B cell (primary cell): ENCODE measurements around the gene CYP4F2. TPM values are rescaled to one million over a fixed set of nuclear protein-coding genes. Genes with fewer than 3 reads are reported as not detected.

Experiments used
- ATAC-seq: fragments of 200-7000 bp; cut with Tn5 transposase; one replicate; pipeline ENCODE4 v1.10.0; 2021; ENCODE audit warnings: low read depth, mild to moderate bottlenecking, moderate number of reproducible peaks, moderate library complexity
- CTCF ChIA-PET: fragments of 350-600 bp; sonication (Branson Sonifier 250); formaldehyde crosslinking; loops from one replicate; lab custom pipeline; 2021; ENCODE audit warnings: antibody characterized with exemption, inconsistent platforms; lab: Charles Lee
- POLR2A ChIA-PET: fragments of 350-600 bp; sonication (Branson Sonifier 250); formaldehyde crosslinking; loops from one replicate; lab custom pipeline; 2021; ENCODE audit warnings: antibody characterized with exemption; lab: Charles Lee
- DNase-seq: peaks from one replicate; pipeline ENCODE4 v3.0.0; 2013
- H2AFZ ChIP-seq: 2 replicates; pipeline ENCODE4 v1.6.1; 2012; ENCODE audit warnings: mild to moderate bottlenecking, low read depth, low read length; ENCODE audit not compliant: insufficient read depth, poor library complexity, severe bottlenecking
- H3K27ac ChIP-seq, 2 donors: 1 replicate in 1 of 2; 2 replicates in 1 of 2; pipeline ENCODE4 v1.5.1; 2012 to 2013; ENCODE audit warnings: low read length in 2 of 2, mild to moderate bottlenecking in 2 of 2, moderate library complexity in 1 of 2
- H3K27me3 ChIP-seq, 4 experiments: fragments of 200-600 bp in 1 of 4; sonication (generic) in 1 of 4; replicated peaks in 1 of 4; 1 replicate in 2 of 4; 2 replicates in 2 of 4; pipeline versions ENCODE4 v1.6.1 to v1.7.0; 2013 to 2016; ENCODE audit warnings: low read length in 3 of 4, mild to moderate bottlenecking in 2 of 4, mixed read lengths in 1 of 4, moderate library complexity in 1 of 4; ENCODE audit not compliant: insufficient read depth in 4 of 4, control insufficient read depth in 3 of 4; ENCODE audit errors: control extremely low read depth in 1 of 4
- H3K36me3 ChIP-seq, 2 experiments: replicated peaks in 1 of 2; 1 replicate in 1 of 2; 2 replicates in 1 of 2; pipeline versions ENCODE4 v1.6.1 to v1.7.1; 2013; ENCODE audit warnings: low read length in 1 of 2; ENCODE audit not compliant: insufficient read depth in 2 of 2, control insufficient read depth in 1 of 2; ENCODE audit errors: control extremely low read depth in 1 of 2, extremely low read depth in 1 of 2
- H3K4me1 ChIP-seq, 2 donors: fragments of 200-600 bp in 1 of 2; sonication (generic) in 1 of 2; 1 replicate in 1 of 2; 2 replicates in 1 of 2; pipeline versions ENCODE4 v1.5.1 to v1.6.1; 2013 to 2017; ENCODE audit warnings: low read length in 2 of 2; ENCODE audit not compliant: control insufficient read depth in 2 of 2, insufficient read depth in 2 of 2
- H3K4me2 ChIP-seq: replicated peaks from 2 replicates; pipeline ENCODE3; 2012; ENCODE audit warnings: mild to moderate bottlenecking, low read depth, low read length; ENCODE audit not compliant: poor library complexity, severe bottlenecking
- H3K4me3 ChIP-seq, 5 experiments: fragments of 200-600 bp in 1 of 5; sonication (generic) in 1 of 5; 1 replicate in 3 of 5; 2 replicates in 2 of 5; pipeline versions ENCODE4 v1.5.1 to v1.7.0; 2011 to 2016; ENCODE audit warnings: low read length in 4 of 5, mild to moderate bottlenecking in 4 of 5, low read depth in 2 of 5, control low read depth in 1 of 5, moderate library complexity in 1 of 5; ENCODE audit not compliant: insufficient read depth in 1 of 5; ENCODE audit errors: control extremely low read depth in 1 of 5, extremely low read depth in 1 of 5
- H3K79me2 ChIP-seq: fragments of 200-600 bp; sonication (generic); one replicate; pipeline ENCODE4 v1.6.0; 2016; ENCODE audit warnings: low read length; ENCODE audit not compliant: control insufficient read depth, insufficient read depth
- H3K9ac ChIP-seq: fragments of 200-600 bp; sonication (generic); 2 replicates; pipeline ENCODE4 v1.6.1; 2017; ENCODE audit warnings: mild to moderate bottlenecking, low read length, moderate library complexity
- H3K9me3 ChIP-seq, 3 donors: one replicate each; pipeline versions ENCODE4 v1.6.1 to v1.7.1; 2013; ENCODE audit warnings: low read length in 2 of 3; ENCODE audit not compliant: control insufficient read depth in 2 of 3, insufficient read depth in 1 of 3; ENCODE audit errors: control extremely low read depth in 1 of 3
- H4K20me1 ChIP-seq: 2 replicates; pipeline ENCODE4 v1.6.0; 2012; ENCODE audit warnings: mild to moderate bottlenecking, low read length; ENCODE audit not compliant: insufficient read depth, control insufficient read depth, poor library complexity, severe bottlenecking
- H3K27ac Mint-ChIP-seq: one replicate; pipeline ENCODE4 v1.8.0; 2021; ENCODE audit warnings: mixed read lengths
- H3K27me3 Mint-ChIP-seq: one replicate; pipeline ENCODE4 v1.8.0; 2021; ENCODE audit warnings: mixed read lengths
- H3K4me1 Mint-ChIP-seq: one replicate; pipeline ENCODE4 v1.8.0; 2021; ENCODE audit warnings: mixed read lengths
- H3K4me3 Mint-ChIP-seq: one replicate; pipeline ENCODE4 v1.8.0; 2021; ENCODE audit warnings: mixed read lengths
- H3K9me3 Mint-ChIP-seq: one replicate; pipeline ENCODE4 v1.8.0; 2022; ENCODE audit warnings: mixed read lengths; ENCODE audit not compliant: insufficient read depth
- CTCF ChIP-seq: fragments of 200-600 bp; IDR thresholded peaks from one replicate; pipeline ENCODE4 v1.8.0; 2022; ENCODE audit warnings: antibody characterized with exemption, mild to moderate bottlenecking
- EZH2 ChIP-seq: IDR thresholded peaks from 2 replicates; pipeline ENCODE4 v1.6.1; 2012; ENCODE audit warnings: borderline replicate concordance, low read depth, mild to moderate bottlenecking, moderate library complexity, low read length; ENCODE audit not compliant: insufficient read depth, poor library complexity, severe bottlenecking
- WGBS: methylation state at CpG from one replicate; pipeline ENCODE4 v1.1.5; 2013; ENCODE audit warnings: missing lambda C conversion rate; ENCODE audit not compliant: insufficient coverage; 5-methylcytosine and 5-hydroxymethylcytosine counted together
- intact Hi-C: fragments of 100-400 bp; cut with micrococcal nuclease; formaldehyde crosslinking; loops from one replicate; pipeline ENCODE4 v1.10.0; 2022
- polyA plus RNA-seq: library from polyadenylated mRNA; depleted of rRNA; stranded (reverse); fragments of >200 nt; gene quantifications from 2 replicates; pipeline ENCODE4 v1.2.3, GENCODE V29; 2012
- total RNA-seq, 2 donors: library from RNA; stranded (reverse); fragments of 120-200 nt in 1 of 2; gene quantifications; 1 replicate in 1 of 2; 2 replicates in 1 of 2; pipeline versions ENCODE4 v1.2.3 to v1.2.4, GENCODE V29; 2013 to 2022

The CYP4F2 gene
- total and polyA plus RNA-seq, 2 donors (not counting 1 experiment from before 2014, with no cell fraction given) = not detected

- no peak overlapping the region for H3K9ac ChIP-seq
- peaks cover 0 to 9% (median 2%) of the 10 kb centered on the region in 4 experiments for H3K27me3 ChIP-seq
- H3K4me1 ChIP-seq = no peaks in the 10 kb centered on the region
- ChIA-PET CTCF (no interaction called here), POLR2A (no interaction called here)
- no peak overlapping the region for H3K27ac ChIP-seq
- no peak overlapping the region for H2AFZ ChIP-seq
- Mint-ChIP-seq H3K4me1 (peaks cover 4% of the 10 kb centered on the region), H3K27me3 (peaks cover 52% of the 10 kb centered on the region), H3K27ac (no peak overlapping the region), H3K9me3 (peaks cover 3% of the 10 kb centered on the region), H3K4me3 (no peak overlapping the region)
- ATAC-seq = no peak
- H4K20me1 ChIP-seq = no peaks in the 10 kb centered on the region
- H3K9me3 ChIP-seq = peaks cover 2 to 9% (median 6%) of the 10 kb centered on the region in 3 donors
- H3K4me2 ChIP-seq = no peak overlapping the region
- H3K79me2 ChIP-seq = no peaks in the 10 kb centered on the region
- H3K36me3 ChIP-seq = no peaks in the 10 kb centered on the region
- WGBS = 69% methylated on average over 2 of the region's 4 CpGs
- DNase-seq = no peak
- intact Hi-C loops = no loop called here
- no peak for TF ChIP-seq EZH2
- H3K4me3 ChIP-seq = no peak overlapping the region
Observed at GRCh38 chr19:15919243-15919642, 21.4 kb upstream of the CYP4F2 start.

GRCh38 chr19:15915109-15915508 lies 17.2 kb upstream of the CYP4F2 start:
- no peak overlapping the region for H3K9ac ChIP-seq
- CTCF ChIA-PET = no interaction called here
- Mint-ChIP-seq H3K4me3 (no peak overlapping the region), H3K27me3 (peaks cover 45% of the 10 kb centered on the region), H3K27ac (no peak overlapping the region), H3K9me3 (peaks cover 4% of the 10 kb centered on the region), H3K4me1 (peaks cover 5% of the 10 kb centered on the region)
- H3K27me3 ChIP-seq = peaks cover 0 to 28% (median 15%) of the 10 kb centered on the region in 4 experiments
- DNase-seq (no peak), ATAC-seq (no peak)
- H3K4me2 ChIP-seq = no peak overlapping the region
- TF ChIP-seq EZH2 (no peak), CTCF (no peak)
- H3K36me3 ChIP-seq = no peaks in the 10 kb centered on the region
- no peaks in the 10 kb centered on the region for H3K79me2 ChIP-seq
- H3K4me3 ChIP-seq = no peak overlapping the region
- H4K20me1 ChIP-seq = no peaks in the 10 kb centered on the region
- peaks cover 2 to 16% (median 9%) of the 10 kb centered on the region in 3 donors for H3K9me3 ChIP-seq
- no peaks in the 10 kb centered on the region for H3K4me1 ChIP-seq
- intact Hi-C loops = no loop called here
- POLR2A ChIA-PET = no interaction called here
- H2AFZ ChIP-seq = no peak overlapping the region
- H3K27ac ChIP-seq = no peak overlapping the region
- no CpG with 5 or more reads among the region's 2 CpGs for WGBS
